Stimulated activated CD8-positive, alpha-beta memory T cell treated with anti-CD3 and anti-CD28 coated beads, Interleukin-4, amount 100 ng/mL, for 24 hours (primary cell): ENCODE measurements around the gene GDPD5.
"Not testable (repeated sequence)": the region's sequence is repeated elsewhere in the genome, so short reads cannot be mapped to it uniquely, and the experiment has no call there.

Experiments used
- DNase-seq: peaks from one replicate; pipeline ENCODE4 v3.0.0-alpha.2; 2020; ENCODE audit warnings: low read depth

The GDPD5 gene

DNA sequence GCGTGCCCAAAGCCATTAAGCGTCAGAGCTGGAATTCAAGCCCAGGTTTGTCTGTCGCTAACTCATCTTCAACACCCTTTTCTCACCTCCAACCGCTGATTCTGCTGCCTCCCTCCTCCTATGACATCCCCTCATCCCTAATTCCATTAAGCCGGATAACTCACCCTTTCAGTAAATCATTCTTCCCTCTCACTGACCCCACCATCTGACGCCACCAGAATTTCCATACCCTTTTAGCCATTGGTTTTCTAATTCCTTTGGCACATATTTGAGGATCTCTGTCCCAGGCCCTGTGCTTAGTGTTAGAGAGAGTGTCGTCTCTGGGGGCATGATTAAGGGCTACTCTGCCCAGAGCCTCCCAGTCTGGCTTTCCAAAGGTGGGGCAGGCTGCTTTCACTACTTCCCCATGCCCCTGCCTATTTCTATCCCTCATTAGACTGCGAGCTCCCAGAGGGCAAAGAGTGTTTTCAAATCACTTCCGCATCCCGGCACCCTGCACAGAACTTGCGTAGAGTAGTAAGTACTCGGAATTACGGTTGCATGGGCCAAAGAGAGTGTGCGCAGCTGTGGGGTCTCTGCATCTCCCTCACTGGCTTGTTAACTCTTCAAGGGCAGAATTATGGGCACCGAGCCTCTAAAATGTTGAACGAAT is 96.6 kb downstream of the GDPD5 start:
- DNase-seq: no peak

DNA sequence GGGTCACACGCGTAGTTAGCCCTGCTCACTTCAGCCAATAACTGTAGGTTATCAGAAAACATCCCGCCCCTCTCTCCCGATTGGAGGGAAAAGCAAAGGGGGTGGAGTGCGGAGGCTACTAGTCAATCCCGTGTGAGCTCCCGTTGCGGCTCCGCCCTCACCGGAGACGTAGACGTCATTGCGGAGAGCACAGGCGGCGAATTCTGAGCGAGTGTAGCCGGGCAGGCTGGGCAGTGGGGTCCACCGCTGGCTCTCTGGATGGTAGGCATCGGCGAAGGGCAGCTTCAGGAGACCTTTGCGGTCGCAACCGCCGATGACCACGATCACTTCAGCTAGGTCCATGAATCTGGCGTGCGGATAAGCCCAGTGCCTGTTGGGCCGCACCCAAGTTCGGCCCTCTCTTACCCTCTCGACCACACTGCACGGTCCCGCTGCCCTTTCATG is 97.4 kb downstream of the GDPD5 start:
- peak; percentile 39 for DNase-seq

DNA sequence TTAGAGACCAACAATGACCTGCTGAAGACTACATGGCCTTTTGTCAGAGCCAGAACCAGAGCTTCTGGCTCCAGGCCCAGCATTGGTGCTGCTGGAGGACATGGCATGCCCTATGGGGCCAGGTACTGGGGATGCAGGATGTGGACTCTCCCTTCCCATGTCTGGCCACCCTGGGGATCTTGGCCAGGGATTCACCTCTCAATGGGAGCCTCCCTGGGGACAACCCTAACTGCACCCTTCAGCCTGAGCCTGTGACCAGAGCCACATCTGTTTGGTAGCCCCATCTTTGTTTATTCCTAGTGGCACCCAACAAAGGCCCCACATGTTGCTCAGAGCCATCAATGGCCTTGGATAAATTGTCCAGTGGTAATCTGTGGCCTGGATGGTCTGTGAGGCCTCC is 98.6 kb downstream of the GDPD5 start:
- DNase-seq: no peak

DNA sequence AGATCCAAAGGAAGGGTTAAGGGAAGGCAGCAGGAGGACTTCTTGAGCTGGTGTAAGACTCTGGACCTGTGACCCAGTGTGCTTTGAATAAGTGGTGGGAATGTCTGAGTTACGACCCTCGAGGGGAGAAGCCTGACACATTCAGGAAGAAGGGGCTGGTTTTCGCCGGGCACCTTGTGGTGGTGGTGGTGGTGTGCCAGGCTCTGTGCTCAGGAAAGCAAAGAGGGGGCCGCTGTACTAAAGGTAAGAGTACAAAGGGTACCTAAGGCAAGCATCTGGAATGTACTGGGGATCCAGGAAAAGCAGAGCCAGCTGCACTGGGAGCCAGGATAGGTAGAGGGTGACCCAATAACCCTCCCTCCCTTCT is 99.0 kb downstream of the GDPD5 start:
- no peak for DNase-seq

DNA sequence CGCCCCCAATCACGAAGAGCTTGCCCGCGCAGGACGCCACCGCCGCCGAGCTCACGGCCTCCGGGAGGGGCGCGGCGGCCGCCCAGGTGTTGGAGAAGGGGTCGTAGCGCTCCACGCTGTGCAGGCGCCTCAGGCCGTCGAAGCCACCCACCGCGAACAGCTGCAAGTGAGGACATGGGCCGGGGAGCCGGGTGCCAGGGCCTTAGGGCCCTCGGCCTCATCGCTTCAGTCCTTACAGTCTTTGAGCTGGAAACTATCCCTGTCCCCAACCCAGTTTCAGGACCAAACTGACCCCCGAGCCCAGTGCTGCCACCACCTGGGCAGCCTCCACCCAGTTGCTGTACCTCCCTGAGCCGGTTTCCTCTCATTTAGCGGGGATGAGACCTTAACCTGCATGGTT is 100.3 kb downstream of the GDPD5 start:
- no peak for DNase-seq

DNA sequence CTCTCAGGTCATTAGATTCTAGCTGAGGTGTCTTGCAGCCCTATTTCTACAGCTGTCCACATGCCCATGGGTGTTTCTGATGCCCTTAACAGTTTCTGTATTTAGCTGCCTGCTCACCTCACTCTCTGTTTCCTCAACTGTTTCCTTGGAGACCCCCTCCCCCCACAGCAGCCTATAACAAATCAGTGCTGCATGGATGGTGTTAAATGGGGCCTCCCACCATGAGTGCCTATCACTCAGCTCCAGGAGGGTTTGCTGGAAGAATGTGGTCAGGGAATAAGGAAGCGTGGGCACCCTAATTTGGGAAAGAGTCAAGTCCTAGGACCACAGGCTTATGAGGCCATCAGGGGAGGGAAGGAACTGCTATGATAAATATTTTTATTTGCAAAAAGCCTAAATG is 101.3 kb downstream of the GDPD5 start:
- DNase-seq: no peak

DNA sequence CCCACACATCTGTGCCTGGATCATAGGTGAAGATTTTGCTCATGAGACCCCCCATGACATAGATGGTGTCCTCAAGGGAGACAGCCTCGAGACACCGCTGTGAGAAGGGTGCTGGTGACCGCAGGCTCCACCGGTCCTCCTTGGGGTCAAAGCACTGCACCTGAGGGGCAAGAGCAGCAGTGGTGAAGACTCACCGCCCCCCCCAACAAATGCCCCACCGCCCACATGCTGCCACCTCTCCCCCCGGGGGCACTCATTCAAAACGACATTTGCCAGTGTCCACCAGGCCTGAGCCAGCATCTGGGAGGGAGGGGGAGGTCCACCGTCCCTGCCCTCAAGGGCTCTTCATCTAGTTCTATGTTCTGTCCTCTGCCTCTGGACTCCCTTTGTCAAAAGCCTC is 102.0 kb downstream of the GDPD5 start:
- DNase-seq: no peak

DNA sequence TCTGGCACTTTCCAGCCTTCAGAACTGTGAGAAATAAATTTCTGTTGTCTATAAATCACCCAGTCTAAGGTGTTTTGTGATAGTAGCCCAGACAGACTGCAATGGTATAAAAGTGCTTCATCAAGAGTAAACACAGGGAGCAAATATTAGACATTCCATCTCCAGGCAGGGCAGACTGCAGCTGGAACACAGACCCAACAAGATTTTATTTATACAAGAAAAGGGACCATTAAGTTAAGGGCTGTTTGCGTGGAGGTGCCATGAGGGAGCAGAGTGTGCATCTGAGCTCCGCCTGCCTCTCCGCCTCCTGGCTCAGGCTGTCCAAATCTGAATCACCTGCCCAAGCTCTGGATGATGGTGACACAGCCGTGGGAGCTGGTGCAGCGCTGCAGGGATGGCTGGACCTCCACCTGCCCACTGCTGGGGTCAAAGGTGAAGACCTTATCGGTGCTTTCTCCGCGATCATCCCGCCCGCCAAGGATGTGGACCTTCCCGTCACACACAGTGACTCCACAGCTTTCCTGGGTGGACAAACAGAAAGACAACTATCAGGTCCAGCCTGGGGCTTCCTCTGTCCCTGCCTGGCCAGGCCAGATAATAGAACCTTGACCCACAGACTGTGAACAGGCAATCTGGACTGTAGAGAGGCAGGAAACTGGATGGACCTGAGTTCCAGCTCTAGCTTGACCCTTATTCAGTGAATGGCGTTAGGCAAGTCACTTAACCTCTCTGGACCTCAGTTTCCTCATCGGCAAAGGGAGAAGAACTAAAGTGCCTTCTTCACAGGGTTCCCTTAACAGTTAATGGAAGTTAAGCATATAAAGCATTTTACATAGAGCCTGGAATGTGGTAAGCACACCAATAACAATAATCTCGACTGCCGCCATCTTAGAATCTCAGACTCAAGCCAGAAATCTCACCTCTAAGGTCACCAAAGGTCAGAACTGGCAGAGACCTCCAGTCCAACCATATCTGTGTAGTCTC is 103.2 kb downstream of the GDPD5 start:
- DNase-seq: no peak

DNA sequence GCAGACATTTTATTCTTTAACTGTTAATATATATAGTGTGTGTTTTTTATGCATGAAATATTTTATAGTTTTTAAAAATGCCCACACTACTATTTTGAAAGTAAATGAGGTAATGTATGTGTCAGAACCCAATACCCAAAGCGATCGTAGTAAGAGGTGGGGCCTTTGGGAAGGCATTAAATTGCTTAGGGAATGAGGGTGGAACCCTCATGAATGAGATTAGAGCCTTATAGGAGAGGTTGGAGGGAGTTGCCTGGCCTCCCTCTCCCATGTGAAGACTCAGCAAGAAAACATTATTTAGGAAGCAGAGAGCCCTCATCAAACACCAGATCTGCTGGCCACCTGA is 103.9 kb downstream of the GDPD5 start:
- no peak for DNase-seq

DNA sequence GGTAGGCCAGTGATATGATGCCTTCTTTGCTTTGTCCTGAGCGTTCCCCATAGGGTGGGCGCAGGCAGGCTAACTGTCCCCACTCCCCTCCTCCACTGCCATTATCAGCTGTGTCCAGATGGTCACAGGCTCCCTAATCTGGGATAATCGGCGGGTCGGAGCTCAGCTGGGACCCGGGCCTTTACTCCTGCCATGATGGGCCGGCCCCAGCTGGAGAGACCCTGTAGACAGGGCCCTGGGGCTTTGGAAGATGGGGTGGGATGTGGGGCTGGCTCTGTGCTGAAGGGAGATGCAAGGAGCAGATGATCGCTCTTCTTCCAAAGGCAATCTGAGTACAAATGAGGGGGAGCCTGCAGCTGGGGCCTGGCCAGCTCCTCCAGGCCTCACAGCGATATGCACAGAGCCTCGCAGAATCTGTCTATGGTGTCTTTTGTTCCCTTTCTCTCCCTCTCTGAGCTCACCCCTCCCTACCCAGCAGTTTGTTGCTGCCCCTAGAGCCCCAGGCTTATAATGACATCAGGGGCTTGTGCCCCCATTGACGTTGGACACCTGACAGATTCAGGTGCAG is 104.6 kb downstream of the GDPD5 start:
- no peak for DNase-seq

DNA sequence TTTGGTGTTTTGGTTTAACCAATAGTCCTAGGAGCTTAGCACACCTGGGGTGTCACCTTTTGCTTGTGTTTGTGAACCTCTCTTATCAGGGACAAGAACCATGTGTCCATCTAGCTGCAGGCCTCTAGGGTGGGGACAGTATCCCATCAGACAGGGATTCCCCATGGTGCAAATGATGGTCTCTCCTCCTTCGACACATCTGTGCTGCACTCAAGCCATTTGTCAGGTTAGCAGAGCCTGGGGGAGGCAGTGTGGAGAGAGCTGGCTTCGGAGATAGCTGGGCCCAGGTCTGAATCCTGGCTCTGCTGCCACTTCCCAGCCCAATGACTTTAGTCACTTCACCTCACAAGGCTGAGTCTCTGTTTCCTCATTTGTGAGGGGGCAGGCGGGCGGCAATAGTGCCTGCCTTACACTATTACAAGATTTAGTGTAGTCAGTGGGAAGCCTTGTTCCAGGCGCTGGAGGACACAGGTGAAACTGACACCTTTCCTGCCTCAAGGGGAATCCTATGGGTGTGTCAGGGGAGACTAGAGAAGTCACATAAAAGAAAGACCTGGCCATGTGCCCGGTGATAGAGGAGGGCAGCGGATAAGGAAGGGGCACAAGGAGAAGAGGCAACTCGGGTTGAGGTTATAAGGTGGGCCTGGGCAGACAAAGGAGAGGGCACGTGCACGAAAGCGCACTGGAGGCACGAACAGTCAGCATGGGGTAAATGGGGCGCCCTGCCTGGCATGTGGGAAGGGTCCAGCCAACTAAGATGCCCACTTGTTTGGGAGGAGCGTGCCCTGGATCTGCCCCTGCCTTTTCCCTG is 105.3 kb downstream of the GDPD5 start:
- DNase-seq: no peak

DNA sequence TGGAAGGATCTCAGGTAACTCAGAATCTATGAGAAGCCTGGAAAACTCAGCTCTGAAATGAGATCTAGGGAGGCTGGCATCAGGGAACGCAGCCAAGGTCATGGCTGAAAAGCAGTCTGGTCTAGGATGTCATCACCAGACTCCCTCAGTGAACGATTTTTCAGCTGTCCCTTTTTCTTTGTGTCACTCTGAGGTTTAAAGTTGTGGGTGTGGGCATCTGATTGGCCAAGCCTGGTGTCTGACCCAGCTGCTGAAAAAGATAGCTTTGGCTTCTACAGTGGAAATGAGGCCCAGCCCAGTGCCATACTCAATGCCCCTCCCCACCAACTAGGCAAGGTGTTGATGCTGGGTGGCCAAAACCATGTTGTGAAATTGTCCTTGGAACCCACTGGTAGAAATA is 111.9 kb downstream of the GDPD5 start:
- DNase-seq: no peak

DNA sequence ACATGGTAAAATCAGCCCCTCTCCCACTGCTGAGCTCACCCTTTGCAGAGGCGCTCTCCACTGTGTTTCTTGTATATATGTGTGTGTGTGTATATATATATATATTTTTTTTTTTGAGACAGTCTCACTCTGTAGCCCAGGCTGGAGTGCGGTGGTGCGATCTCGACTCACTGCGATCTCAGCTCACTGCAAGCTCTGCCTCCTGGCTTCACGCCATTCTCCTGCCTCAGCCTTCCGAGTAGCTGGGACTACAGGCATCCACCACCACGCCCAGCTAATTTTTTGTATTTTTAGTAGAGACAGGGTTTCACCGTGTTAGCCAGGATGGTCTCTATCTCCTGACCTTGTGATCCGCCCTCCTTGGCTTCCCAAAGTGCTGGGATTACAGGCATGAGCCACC is 112.6 kb downstream of the GDPD5 start:
- not testable (repeated sequence) for DNase-seq

DNA sequence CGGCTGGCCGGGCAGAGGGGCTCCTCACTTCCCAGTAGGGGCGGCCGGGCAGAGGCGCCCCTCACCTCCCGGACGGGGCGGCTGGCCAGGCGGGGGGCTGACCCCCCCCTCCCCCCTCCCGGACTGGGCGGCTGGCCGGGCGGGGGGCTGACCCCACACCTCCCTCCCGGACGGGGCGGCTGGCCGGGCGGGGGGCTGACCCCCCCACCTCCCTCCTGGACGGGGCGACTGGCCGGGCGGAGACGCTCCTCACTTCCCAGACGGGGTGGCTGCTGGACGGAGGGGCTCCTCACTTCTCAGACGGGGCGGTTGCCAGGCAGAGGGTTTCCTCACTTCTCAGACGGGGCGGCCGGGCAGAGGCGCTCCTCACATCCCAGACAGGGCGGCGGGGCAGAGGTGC is 115.8 kb downstream of the GDPD5 start:
- not testable (repeated sequence) for DNase-seq

DNA sequence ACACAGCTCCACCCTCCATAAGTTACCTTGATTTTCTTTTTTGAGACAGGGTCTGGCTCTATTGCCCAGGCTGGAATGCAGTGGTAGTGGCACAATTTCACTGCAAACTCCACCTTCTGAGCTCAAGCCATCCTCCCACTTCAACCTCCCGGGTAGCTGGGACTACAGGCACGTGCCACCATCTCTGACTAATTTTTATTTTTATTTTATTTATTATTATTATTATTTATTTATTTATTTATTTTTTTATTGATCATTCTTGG is 116.9 kb downstream of the GDPD5 start:
- DNase-seq: no peak

DNA sequence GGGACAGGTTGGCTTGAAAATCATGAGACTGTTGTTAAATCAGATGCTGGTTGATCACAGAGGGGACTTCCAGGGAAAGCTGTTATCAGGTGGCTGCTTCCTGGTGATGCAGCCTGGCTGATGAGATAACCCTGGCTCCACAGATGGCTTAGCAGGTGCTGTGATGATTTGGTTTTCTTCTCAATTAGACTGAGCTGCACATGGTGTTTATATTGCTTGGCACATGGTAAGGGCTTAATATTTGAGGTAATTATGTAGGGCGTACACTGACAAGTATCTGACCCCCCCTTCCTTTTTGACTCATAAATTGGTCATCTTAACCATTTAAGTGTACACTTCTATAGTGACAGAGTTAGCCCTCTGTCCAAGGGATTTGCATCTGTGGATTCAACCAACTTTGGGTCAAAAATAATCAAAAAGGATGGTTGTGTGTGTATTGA is 119.4 kb downstream of the GDPD5 start:
- DNase-seq: no peak

DNA sequence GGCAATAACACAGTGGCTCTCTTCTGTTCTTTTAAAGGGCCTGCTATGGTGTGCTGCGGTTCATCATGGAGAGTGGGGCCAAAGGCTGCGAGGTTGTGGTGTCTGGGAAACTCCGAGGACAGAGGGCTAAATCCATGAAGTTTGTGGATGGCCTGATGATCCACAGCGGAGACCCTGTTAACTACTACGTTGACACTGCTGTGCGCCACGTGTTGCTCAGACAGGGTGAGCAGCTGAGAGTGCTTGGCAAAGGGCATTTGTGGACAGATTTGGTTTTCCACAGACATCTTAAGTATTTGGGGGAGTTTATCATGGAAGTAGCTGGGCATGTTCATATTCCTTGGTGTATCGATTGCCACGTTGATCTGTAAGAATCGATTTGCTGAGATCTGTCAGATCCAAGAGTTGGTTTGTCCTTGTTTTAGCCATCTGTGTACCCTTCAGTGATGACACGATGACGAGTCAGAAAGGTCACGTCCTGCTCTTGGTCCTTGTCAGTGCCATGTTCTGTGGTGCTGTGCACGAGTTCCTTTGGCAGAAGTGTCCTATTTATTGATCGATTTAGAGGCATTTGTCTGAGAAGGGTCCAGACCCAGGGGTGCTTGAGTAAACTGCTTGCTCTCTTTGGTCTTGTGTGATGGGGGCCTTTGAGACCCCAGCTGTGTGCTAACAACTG is 121.6 kb downstream of the GDPD5 start:
- no peak for DNase-seq

DNA sequence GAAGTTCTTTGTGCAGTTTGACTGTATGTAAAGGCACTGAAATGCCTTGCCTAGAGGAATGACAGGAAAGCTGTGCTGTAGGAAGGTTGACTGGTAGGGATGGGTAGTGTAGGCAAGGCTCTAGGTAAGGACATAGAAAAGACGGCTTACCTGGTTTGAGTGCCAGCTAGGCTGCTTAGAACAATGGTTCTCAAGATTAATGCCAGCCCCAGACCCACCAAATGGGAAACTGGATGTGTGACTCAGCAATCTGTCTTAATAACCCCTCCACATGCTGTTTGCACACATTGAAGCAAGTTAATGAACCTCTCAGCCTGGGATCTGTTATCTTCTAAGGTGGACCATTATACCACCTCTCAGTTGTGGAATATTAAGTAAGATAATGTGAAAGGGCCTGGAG is 122.7 kb downstream of the GDPD5 start:
- DNase-seq: no peak

DNA sequence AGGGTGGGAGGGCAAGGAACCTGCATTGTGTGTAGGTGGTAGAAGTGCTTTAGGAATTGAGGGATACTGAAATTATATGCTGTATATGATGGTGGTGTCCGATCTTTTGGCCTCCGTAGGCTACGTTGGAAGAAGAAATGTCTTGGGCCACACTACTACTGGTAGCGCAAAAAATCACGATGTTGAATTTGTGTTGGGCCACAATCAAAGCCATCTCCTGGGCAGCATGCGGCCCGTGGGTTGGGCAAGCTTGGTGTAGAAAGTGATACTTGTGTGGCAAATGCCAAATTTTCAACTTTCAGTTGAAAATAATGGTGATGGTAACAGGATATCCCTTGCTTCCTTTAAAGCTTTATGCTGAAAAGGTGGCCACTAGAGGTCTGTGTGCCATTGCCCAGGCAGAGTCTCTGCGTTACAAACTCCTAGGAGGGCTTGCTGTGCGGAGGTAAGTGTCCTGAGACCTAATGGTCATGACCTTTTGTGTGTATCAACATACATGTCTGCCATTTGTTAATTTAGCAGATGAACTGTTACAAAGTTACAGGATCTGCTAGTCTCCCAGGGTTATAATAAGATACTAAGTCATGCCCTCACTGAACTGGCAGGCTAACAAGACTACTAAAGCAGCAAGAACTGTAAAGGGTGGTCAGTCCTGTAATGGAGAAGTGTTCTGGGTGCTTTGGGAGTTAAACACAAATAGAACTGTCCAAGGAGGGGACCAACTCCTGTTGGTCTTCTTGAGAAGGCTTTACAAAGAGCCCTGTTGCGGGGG is 123.6 kb downstream of the GDPD5 start:
- DNase-seq: no peak

DNA sequence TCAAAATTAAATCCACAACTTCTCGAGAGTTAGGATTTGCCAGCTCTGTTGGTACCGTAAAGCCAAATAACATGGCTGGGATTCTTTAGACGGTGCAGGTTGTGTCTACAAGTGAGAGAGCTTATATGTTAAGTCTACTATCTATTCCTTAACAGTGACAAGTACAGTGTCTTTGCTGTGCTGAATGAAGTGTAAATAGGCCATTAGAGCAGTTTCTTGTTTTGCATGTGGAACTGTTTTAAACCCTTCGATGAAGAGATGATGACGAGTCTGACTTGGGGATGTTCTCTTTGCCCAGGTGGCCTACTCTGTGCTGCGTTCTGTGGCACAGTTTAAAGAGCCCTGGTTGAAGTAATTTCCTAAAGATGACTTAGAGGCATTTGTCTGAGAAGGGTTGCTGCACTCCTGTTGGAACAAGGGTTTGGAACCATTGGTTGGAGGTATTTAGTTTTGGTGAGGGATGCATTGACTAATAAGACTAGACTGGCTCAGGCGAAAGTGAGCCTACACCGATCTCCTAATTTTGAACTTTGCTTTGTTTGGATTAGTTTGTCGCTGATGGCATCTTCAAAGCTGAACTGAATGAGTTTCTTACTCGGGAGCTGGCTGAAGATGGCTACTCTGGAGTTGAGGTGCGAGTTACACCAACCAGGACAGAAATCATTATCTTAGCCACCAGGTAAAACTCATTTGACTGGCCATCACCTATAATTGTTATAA is 125.4 kb downstream of the GDPD5 start:
- DNase-seq: no peak
